GM04503 (cell line): ENCODE results near the gene HARBI1.
"Not testable (repeated sequence)": the region's sequence is repeated elsewhere in the genome, so short reads cannot be mapped to it uniquely, and the experiment has no call there.

Experiments used
- DNase-seq: peaks from one replicate; pipeline ENCODE4 v3.0.0-alpha.2; 2012; ENCODE audit warnings: low read depth

The HARBI1 gene

GRCh38 chr11:46597155-46597554 lies 19.9 kb downstream of the HARBI1 start:
- no peak for DNase-seq

GRCh38 chr11:46594785-46595184 lies 22.2 kb downstream of the HARBI1 start:
- DNase-seq, result no peak

GRCh38 chr11:46594374-46594700 lies 22.7 kb downstream of the HARBI1 start:
- DNase-seq, result no peak

GRCh38 chr11:46593550-46594373 lies 23.3 kb downstream of the HARBI1 start, which contains the start of gene AMBRA1:
Gene AMBRA1 (minus strand): TSS chr11:46594023. CDS start chr11:46548380, 45,643 bp downstream.
- DNase-seq, result peak; percentile 81

- no peak for DNase-seq
Observed at GRCh38 chr11:46590740-46591605, 26.1 kb downstream of the HARBI1 start.

GRCh38 chr11:46588915-46589314 lies 28.1 kb downstream of the HARBI1 start:
- DNase-seq, result no peak

- DNase-seq, result no peak
Observed at GRCh38 chr11:46588131-46588530, 28.9 kb downstream of the HARBI1 start.

GRCh38 chr11:46583513-46583912 lies 33.5 kb downstream of the HARBI1 start:
- not testable (repeated sequence) for DNase-seq

- no peak for DNase-seq
Observed at GRCh38 chr11:46582588-46582987, 34.4 kb downstream of the HARBI1 start.

- DNase-seq, result no peak
Observed at GRCh38 chr11:46577058-46577457, 40.0 kb downstream of the HARBI1 start.

- DNase-seq, result no peak
Observed at GRCh38 chr11:46574656-46575055, 42.4 kb downstream of the HARBI1 start.

GRCh38 chr11:46570790-46571398 lies 46.1 kb downstream of the HARBI1 start:
- DNase-seq, result no peak

GRCh38 chr11:46565232-46565840 lies 51.7 kb downstream of the HARBI1 start:
- DNase-seq, result no peak

GRCh38 chr11:46564459-46564858 lies 52.6 kb downstream of the HARBI1 start:
- no peak for DNase-seq

GRCh38 chr11:46562527-46562926 lies 54.5 kb downstream of the HARBI1 start:
- no peak for DNase-seq

- DNase-seq, result no peak
Observed at GRCh38 chr11:46560300-46560991, 56.6 kb downstream of the HARBI1 start.

- DNase-seq, result no peak
Observed at GRCh38 chr11:46559815-46560214, 57.2 kb downstream of the HARBI1 start.

- no peak for DNase-seq
Observed at GRCh38 chr11:46557684-46558151, 59.3 kb downstream of the HARBI1 start.

GRCh38 chr11:46555267-46556054 lies 61.6 kb downstream of the HARBI1 start:
- peak; percentile 78 for DNase-seq
